HG03103 (cell line): Measurements from ENCODE around the gene UPF2.

Experiments
- ATAC-seq: cut with Tn5 transposase; IDR thresholded peaks from one replicate; pipeline ENCODE4 v1.9.1; 2021; ENCODE audit warnings: low read depth; ENCODE audit not compliant: unreplicated experiment

The UPF2 gene

GRCh38 chr10:11962176-11962575 is 80.4 kb downstream of the UPF2 start:
- no peak for ATAC-seq

- no peak for ATAC-seq
These were observed 80.8 kb downstream of the UPF2 start for GRCh38 chr10:11961771-11962170.

GRCh38 chr10:11959966-11960365 is 82.6 kb downstream of the UPF2 start:
- ATAC-seq = no peak

GRCh38 chr10:11958956-11959355 is 83.7 kb downstream of the UPF2 start:
- ATAC-seq = no peak

- ATAC-seq = no peak
These were observed 90.9 kb downstream of the UPF2 start for GRCh38 chr10:11951695-11952094.

GRCh38 chr10:11950325-11951018 is 92.1 kb downstream of the UPF2 start:
- ATAC-seq = no peak

- no peak for ATAC-seq
These were observed 93.5 kb downstream of the UPF2 start for GRCh38 chr10:11949152-11949551.

GRCh38 chr10:11946652-11947051 is 96.0 kb downstream of the UPF2 start:
- no peak for ATAC-seq

GRCh38 chr10:11936389-11937152 is 106.0 kb downstream of the UPF2 start:
- no peak for ATAC-seq

GRCh38 chr10:11934262-11934661 is 108.3 kb downstream of the UPF2 start:
- no peak for ATAC-seq

GRCh38 chr10:11933577-11934223 is 108.9 kb downstream of the UPF2 start:
- ATAC-seq = no peak

- ATAC-seq = no peak
These were observed 111.6 kb downstream of the UPF2 start for GRCh38 chr10:11931038-11931437.

- ATAC-seq = no peak
These were observed 112.2 kb downstream of the UPF2 start for GRCh38 chr10:11930312-11930978.

- ATAC-seq = no peak
These were observed 114.9 kb downstream of the UPF2 start for GRCh38 chr10:11927746-11928145.

- no peak for ATAC-seq
These were observed 120.7 kb downstream of the UPF2 start for GRCh38 chr10:11921800-11922392.

GRCh38 chr10:11919271-11919670 is 123.3 kb downstream of the UPF2 start:
- no peak for ATAC-seq

- no peak for ATAC-seq
These were observed 124.2 kb downstream of the UPF2 start for GRCh38 chr10:11918384-11918783.

- ATAC-seq = no peak
These were observed 129.4 kb downstream of the UPF2 start for GRCh38 chr10:11913079-11913641.

GRCh38 chr10:11910102-11910501 is 132.5 kb downstream of the UPF2 start:
- no peak for ATAC-seq

GRCh38 chr10:11909618-11910017 is 133.0 kb downstream of the UPF2 start:
- ATAC-seq = no peak
